Right cardiac atrium (tissue), 5 donors: Measurements from ENCODE around the gene SUN5. TPM values are rescaled to one million over a fixed set of nuclear protein-coding genes. Genes with fewer than 3 reads are reported as not detected.
"Not testable (repeated sequence)": the region's sequence is repeated elsewhere in the genome, so short reads cannot be mapped to it uniquely, and the experiment has no call there.

ENCODE experiments used
- ATAC-seq, 2 donors: fragments of 200-7000 bp; cut with Tn5 transposase; one replicate each; pipeline versions ENCODE4 v1.8.0 to v1.9.1; 2020; ENCODE audit warnings: moderate library complexity in 2 of 2, mild to moderate bottlenecking in 1 of 2
- DNase-seq, 3 donors: peaks; one replicate each; pipeline ENCODE4 v3.0.0-alpha.2; 2020
- H3K27ac ChIP-seq: one replicate; pipeline ENCODE4 v1.5.1; 2013; ENCODE audit warnings: mild to moderate bottlenecking, low read length, control low read depth, moderate library complexity
- H3K27me3 ChIP-seq: one replicate; pipeline ENCODE4 v1.6.1; 2013; ENCODE audit not compliant: control insufficient read depth, insufficient read depth
- H3K4me1 ChIP-seq: one replicate; pipeline ENCODE4 v1.6.1; 2013; ENCODE audit warnings: low read length; ENCODE audit not compliant: control insufficient read depth, insufficient read depth
- H3K4me3 ChIP-seq: one replicate; pipeline ENCODE4 v1.5.1; 2013; ENCODE audit warnings: low read length, control low read depth
- H3K9me3 ChIP-seq: one replicate; pipeline ENCODE4 v1.6.1; 2013; ENCODE audit warnings: low read length; ENCODE audit not compliant: control insufficient read depth
- WGBS: extraction: QIAGEN DNeasy Blood & Tissue Kit; methylation state at CpG from one replicate; pipeline ENCODE4 v1.1.7; 2013; 5-methylcytosine and 5-hydroxymethylcytosine counted together
- intact Hi-C, 4 donors: fragments of 100-400 bp; cut with DNase I; formaldehyde crosslinking; loops; one replicate each; pipeline versions ENCODE4 v1.11.0 to v1.14.0; 2022 to 2023
- long read RNA-seq, 4 donors: library from polyadenylated mRNA; unstranded; transcript quantifications; one replicate each; pipeline ENCODE4 v2.0.0, GENCODE V29; 2020 to 2021
- polyA plus RNA-seq: library from polyadenylated mRNA; stranded (reverse); fragments of 200-250 nt; gene quantifications from one replicate; pipeline ENCODE4 v1.2.3, GENCODE V29; 2013
- total RNA-seq, 4 donors: library from RNA; stranded (reverse); fragmentation: NEBNext Ultra II Directional; extraction: Animal tissue kit (Norgen Biotek cat#: 25700); gene quantifications; one replicate each; pipeline ENCODE4 v1.2.1, GENCODE V29; 2021
- donor health status: healthy with polysubstance abuse.
- donor health status: DM: no; HTN: yes; CAD: no.
- donor health status: DM: no; HTN: no; CAD: no.
- donor health status: DM: no; HTN: yes; CAD: no; lungs with severe emphysema.
- donor health status: DM: yes; HTN: yes; CAD: no.

SUN5 gene
- total RNA-seq: not detected
- not detected for polyA plus RNA-seq
- long read RNA-seq, donor 1: 0 reads
- long read RNA-seq, donor 2: 0 reads
- long read RNA-seq, donor 3: 0 reads
- long read RNA-seq, donor 4: 0 reads

GRCh38 chr20:33004141-33004751 lies at the start of gene SUN5:
Gene SUN5 (minus strand): TSS chr20:33004433. CDS start chr20:33004340, 93 bp downstream.
- ATAC-seq: no peak
- Histone ChIP-seq H3K4me1 (no peaks in the 10 kb centered on the region), H3K27ac (no peak within 1 kb of the TSS), H3K4me3 (no peak within 1 kb of the TSS), H3K27me3 (no peaks in the 10 kb centered on the region), H3K9me3 (no peaks in the 10 kb centered on the region)
- no peak for DNase-seq
- WGBS: 80% methylated on average over 6 of the region's 6 CpGs
- intact Hi-C loops: no loop called here

GRCh38 chr20:33053291-33054106 lies 49.3 kb upstream of the SUN5 start, which contains the start of gene BPIFB3:
Gene BPIFB3 (plus strand): TSS chr20:33053903. CDS start chr20:33055436, 1,533 bp downstream.
- H3K4me1 ChIP-seq: no peaks in the 10 kb centered on the region
- ATAC-seq: no peak
- H3K9me3 ChIP-seq: no peaks in the 10 kb centered on the region
- DNase-seq: no peak
- intact Hi-C loops: no loop called here
- H3K27me3 ChIP-seq: no peaks in the 10 kb centered on the region
- H3K27ac ChIP-seq: no peak within 1 kb of the TSS
- WGBS: 75% methylated on average over 25 of the region's 25 CpGs
- no peak within 1 kb of the TSS for H3K4me3 ChIP-seq

- H3K9me3 ChIP-seq: no peaks in the 10 kb centered on the region
- ATAC-seq (no peak), DNase-seq (no peak)
- no peaks in the 10 kb centered on the region for H3K27me3 ChIP-seq
- H3K27ac ChIP-seq: no peak overlapping the region
- H3K4me1 ChIP-seq: no peaks in the 10 kb centered on the region
- H3K4me3 ChIP-seq: no peak overlapping the region
- intact Hi-C loops: no loop called here
- 61% methylated on average over 4 of the region's 4 CpGs for WGBS
Measured at GRCh38 chr20:33051333-33051732, 47.1 kb upstream of the SUN5 start.

GRCh38 chr20:33046412-33046811 lies 42.2 kb upstream of the SUN5 start:
- 78% methylated on average over 3 of the region's 3 CpGs for WGBS

GRCh38 chr20:33045129-33045721 lies 41.0 kb upstream of the SUN5 start:
- H3K27me3 ChIP-seq, H3K9me3 ChIP-seq, DNase-seq, H3K4me3 ChIP-seq, H3K27ac ChIP-seq, H3K4me1 ChIP-seq, ATAC-seq, intact Hi-C loops: not testable (repeated sequence)
- WGBS: 75% methylated on average over 15 of the region's 15 CpGs

More at GRCh38 chr20:33046412-33046811, 42.2 kb upstream of the SUN5 start:
- no peaks in the 10 kb centered on the region for H3K27me3 ChIP-seq
- no peaks in the 10 kb centered on the region for H3K9me3 ChIP-seq
- intact Hi-C loops: no loop called here
- DNase-seq (no peak), ATAC-seq (no peak)
- no peak overlapping the region for H3K4me3 ChIP-seq
- no peaks in the 10 kb centered on the region for H3K4me1 ChIP-seq
- H3K27ac ChIP-seq: no peak overlapping the region

- H3K27ac ChIP-seq: no peak overlapping the region
- intact Hi-C loops: no loop called here
- H3K27me3 ChIP-seq: no peaks in the 10 kb centered on the region
- no peak for ATAC-seq
- H3K4me1 ChIP-seq: no peaks in the 10 kb centered on the region
- WGBS: 44% methylated on average over 1 of the region's 1 CpG
- H3K4me3 ChIP-seq: no peak overlapping the region
- no peaks in the 10 kb centered on the region for H3K9me3 ChIP-seq
- DNase-seq: no peak
Measured at GRCh38 chr20:33043731-33044181, 39.5 kb upstream of the SUN5 start.

- no peak for ATAC-seq
- no peaks in the 10 kb centered on the region for H3K4me1 ChIP-seq
- no peaks in the 10 kb centered on the region for H3K27me3 ChIP-seq
- WGBS: 76% methylated on average over 2 of the region's 2 CpGs
- intact Hi-C loops: no loop called here
- H3K4me3 ChIP-seq: no peak overlapping the region
- no peaks in the 10 kb centered on the region for H3K9me3 ChIP-seq
- no peak for DNase-seq
- H3K27ac ChIP-seq: no peak overlapping the region
Measured at GRCh38 chr20:33042983-33043730, 38.9 kb upstream of the SUN5 start.

GRCh38 chr20:33042430-33042829 lies 38.2 kb upstream of the SUN5 start:
- H3K27me3 ChIP-seq: no peaks in the 10 kb centered on the region
- DNase-seq (no peak), ATAC-seq (no peak)
- no peaks in the 10 kb centered on the region for H3K4me1 ChIP-seq
- no peak overlapping the region for H3K4me3 ChIP-seq
- intact Hi-C loops: no loop called here
- no peak overlapping the region for H3K27ac ChIP-seq
- H3K9me3 ChIP-seq: no peaks in the 10 kb centered on the region
- 84% methylated on average over 3 of the region's 3 CpGs for WGBS

- Histone ChIP-seq H3K9me3 (no peaks in the 10 kb centered on the region), H3K27ac (no peak overlapping the region), H3K4me3 (no peak overlapping the region), H3K27me3 (no peaks in the 10 kb centered on the region), H3K4me1 (no peaks in the 10 kb centered on the region)
- 87% methylated on average over 4 of the region's 4 CpGs for WGBS
- intact Hi-C loops: no loop called here
- ATAC-seq: no peak
- DNase-seq: no peak
Measured at GRCh38 chr20:33038243-33038642, 34.0 kb upstream of the SUN5 start.

GRCh38 chr20:33037456-33037855 lies 33.2 kb upstream of the SUN5 start:
- Histone ChIP-seq H3K27me3 (no peaks in the 10 kb centered on the region), H3K4me1 (no peaks in the 10 kb centered on the region), H3K4me3 (no peak overlapping the region), H3K27ac (no peak overlapping the region), H3K9me3 (no peaks in the 10 kb centered on the region)
- WGBS: 66% methylated on average over 5 of the region's 5 CpGs
- no peak for ATAC-seq
- intact Hi-C loops: no loop called here
- no peak for DNase-seq
